Activated CD8-positive, alpha-beta T cell treated with anti-CD3 and anti-CD28 coated beads, Interleukin-2, amount 10 ng/mL, durations not matched to agents 7 days and 5 days (primary cell): ENCODE results near the gene NT5C3A. TPM values are rescaled to one million over a fixed set of nuclear protein-coding genes. Genes with fewer than 3 reads are reported as not detected.
A peak's percentile ranks its signal among the peaks of the same experiment; 100 is the strongest.

ENCODE experiments used
- ATAC-seq: fragments of 150-1000 bp; cut with Tn5 transposase; one replicate; pipeline ENCODE4 v1.10.0; 2021; ENCODE audit warnings: moderate library complexity
- CTCF ChIA-PET: fragments of 350-600 bp; sonication (Branson Sonifier 250); formaldehyde crosslinking; loops from one replicate; lab custom pipeline; 2021; ENCODE audit warnings: antibody characterized with exemption; lab: Charles Lee
- POLR2A ChIA-PET: fragments of 350-600 bp; sonication (Branson Sonifier 250); formaldehyde crosslinking; loops from one replicate; lab custom pipeline; 2021; ENCODE audit warnings: antibody characterized with exemption; lab: Charles Lee
- DNase-seq: peaks from one replicate; pipeline ENCODE4 v3.0.0-alpha.2; 2020
- H3K27ac Mint-ChIP-seq: one replicate; pipeline ENCODE4 v1.8.0; 2021; ENCODE audit warnings: mild to moderate bottlenecking, mixed read lengths
- H3K27me3 Mint-ChIP-seq: one replicate; pipeline ENCODE4 v1.8.0; 2021; ENCODE audit warnings: low read depth, mixed read lengths
- H3K36me3 Mint-ChIP-seq: one replicate; pipeline ENCODE4 v1.8.0; 2021; ENCODE audit warnings: low read depth, mixed read lengths
- H3K4me1 Mint-ChIP-seq: one replicate; pipeline ENCODE4 v1.8.0; 2021; ENCODE audit warnings: low read depth, mixed read lengths
- H3K4me3 Mint-ChIP-seq: one replicate; pipeline ENCODE4 v1.8.0; 2021; ENCODE audit warnings: mild to moderate bottlenecking, mixed read lengths
- H3K9me3 Mint-ChIP-seq: one replicate; pipeline ENCODE4 v1.8.0; 2022; ENCODE audit warnings: mixed read lengths; ENCODE audit not compliant: insufficient read depth
- total RNA-seq, 2 experiments: library from RNA; stranded (reverse); gene quantifications; one replicate each; pipeline ENCODE4 v1.2.3, GENCODE V29; 2021

Gene NT5C3A
- total RNA-seq, 2 experiments from 2014 or later: 44.4 to 45.8 TPM

DNA sequence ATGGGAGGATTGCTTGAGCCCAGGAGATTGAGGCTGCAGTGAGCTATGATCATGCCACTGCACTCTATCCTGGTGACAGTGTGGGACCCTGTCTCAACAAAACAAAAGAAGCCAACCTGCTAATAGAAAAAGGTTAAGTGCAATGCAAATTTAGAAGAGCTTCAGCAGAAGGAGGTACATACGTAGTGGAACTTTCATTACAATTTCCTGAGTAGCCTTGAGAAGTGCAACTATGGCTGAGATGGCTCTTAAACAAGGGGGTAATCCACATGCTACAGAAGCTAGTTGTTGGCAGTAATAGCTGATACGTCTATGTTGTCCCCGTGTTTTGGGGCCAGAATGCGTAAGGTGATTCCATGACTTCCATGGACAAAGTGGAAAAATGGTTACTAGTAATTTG, 10.7 kb upstream of the NT5C3A start:
- Mint-ChIP-seq H3K9me3 (peaks cover 21% of the 10 kb centered on the region), H3K36me3 (no peaks in the 10 kb centered on the region), H3K27ac (no peak overlapping the region), H3K4me3 (no peak overlapping the region), H3K4me1 (peaks cover 15% of the 10 kb centered on the region), H3K27me3 (peaks cover 18% of the 10 kb centered on the region)
- no peak for DNase-seq
- ATAC-seq: no peak
- POLR2A ChIA-PET: interaction anchor here (1.2 kb wide), 1 partner anchor 11 kb away, joined by 3 read pairs; the partner anchor contains the start of gene NT5C3A
- CTCF ChIA-PET: interaction anchor here (0.6 to 4.2 kb wide), 4 partner anchors 34 to 273 kb away, joined by 3 to 15 read pairs (median 3); partner anchors contain the start of gene RP9

DNA sequence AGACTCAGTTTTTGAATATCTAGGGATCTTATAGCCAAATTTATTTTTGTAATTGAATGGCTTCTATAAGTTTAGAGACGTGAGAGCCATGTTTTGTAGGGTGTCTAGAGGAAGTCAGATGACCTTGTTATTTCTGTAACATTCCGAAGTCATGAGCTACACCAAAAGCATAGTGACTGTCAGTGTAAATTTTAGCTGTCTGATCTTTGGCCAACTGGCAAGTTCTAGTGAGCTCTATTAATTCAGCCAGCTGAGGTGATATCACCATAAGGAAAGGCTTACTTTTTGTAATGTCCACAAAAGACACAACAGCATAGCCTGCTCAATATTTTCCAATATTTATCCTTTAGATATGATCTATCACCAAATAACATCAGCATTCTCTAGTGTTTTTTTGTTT, 9.9 kb upstream of the NT5C3A start:
- ATAC-seq: no peak
- POLR2A ChIA-PET: interaction anchor here (1.2 kb wide), 1 partner anchor 10 kb away, joined by 3 read pairs; the partner anchor contains the start of gene NT5C3A
- peaks cover 20% of the 10 kb centered on the region for H3K27me3 Mint-ChIP-seq
- no peak overlapping the region for H3K4me3 Mint-ChIP-seq
- no peak overlapping the region for H3K27ac Mint-ChIP-seq
- H3K9me3 Mint-ChIP-seq: peaks cover 21% of the 10 kb centered on the region
- no peak for DNase-seq
- H3K36me3 Mint-ChIP-seq: no peaks in the 10 kb centered on the region
- CTCF ChIA-PET: interaction anchor here (1.1 to 4.2 kb wide), 2 partner anchors 35 to 272 kb away, joined by 3 to 15 read pairs; no protein-coding TSS in a partner anchor
- H3K4me1 Mint-ChIP-seq: peaks cover 11% of the 10 kb centered on the region

DNA sequence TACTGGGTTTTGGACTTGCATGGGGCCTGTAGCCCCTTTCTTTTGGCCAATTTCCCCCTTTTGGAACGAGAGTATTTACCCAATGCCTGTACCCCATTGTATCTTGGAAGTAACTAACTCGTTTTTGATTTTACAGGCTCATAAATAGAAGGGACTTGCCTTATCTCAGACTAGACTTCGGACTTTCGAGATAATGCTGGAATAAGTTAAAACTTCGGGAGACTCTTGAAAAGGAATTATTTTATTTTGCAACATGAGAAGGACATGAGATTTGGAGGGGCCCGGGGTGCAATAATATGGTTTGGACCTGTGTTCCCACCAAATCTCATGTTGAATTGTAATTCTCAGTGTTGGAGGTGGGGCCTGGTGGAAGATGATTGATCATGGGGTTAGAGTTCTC, 8.3 kb upstream of the NT5C3A start:
- H3K4me3 Mint-ChIP-seq: no peak overlapping the region
- CTCF ChIA-PET: interaction anchor here (4.2 kb wide), 1 partner anchor 37 kb away, joined by 15 read pairs; no protein-coding TSS in a partner anchor
- POLR2A ChIA-PET: no interaction called here
- H3K4me1 Mint-ChIP-seq: no peaks in the 10 kb centered on the region
- DNase-seq (no peak), ATAC-seq (no peak)
- H3K9me3 Mint-ChIP-seq: peaks cover 26% of the 10 kb centered on the region
- no peak overlapping the region for H3K27ac Mint-ChIP-seq
- H3K27me3 Mint-ChIP-seq: peaks cover 26% of the 10 kb centered on the region
- peaks cover under 1% of the 10 kb centered on the region for H3K36me3 Mint-ChIP-seq

DNA sequence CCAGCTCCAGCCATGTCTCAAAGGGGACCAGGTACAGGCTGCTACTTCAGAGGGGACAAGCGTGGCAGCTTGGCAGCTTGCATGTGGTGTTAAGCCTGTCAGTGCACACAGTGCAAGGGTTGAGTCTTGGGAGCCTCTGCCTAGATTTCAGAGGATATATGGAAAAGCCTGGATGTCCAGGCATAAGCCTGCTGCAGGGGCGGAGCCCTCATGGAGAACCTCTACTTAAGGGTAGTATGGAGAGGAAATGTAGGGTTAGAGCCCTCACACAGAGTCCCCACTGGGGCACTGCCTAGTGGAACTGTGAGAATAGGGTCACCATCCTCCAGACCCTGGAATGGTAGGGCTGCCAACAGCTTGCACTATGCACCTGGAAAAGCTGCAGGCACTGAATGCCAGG, 7.7 kb upstream of the NT5C3A start:
- ChIA-PET CTCF (interaction anchor here (4.2 kb wide), 1 partner anchor 37 kb away, joined by 15 read pairs; no protein-coding TSS in a partner anchor), POLR2A (no interaction called here)
- peaks cover 26% of the 10 kb centered on the region for H3K9me3 Mint-ChIP-seq
- H3K27ac Mint-ChIP-seq: no peak overlapping the region
- ATAC-seq (no peak), DNase-seq (no peak)
- H3K4me1 Mint-ChIP-seq: no peaks in the 10 kb centered on the region
- peaks cover 2% of the 10 kb centered on the region for H3K36me3 Mint-ChIP-seq
- H3K27me3 Mint-ChIP-seq: peaks cover 25% of the 10 kb centered on the region
- H3K4me3 Mint-ChIP-seq: no peak overlapping the region

DNA sequence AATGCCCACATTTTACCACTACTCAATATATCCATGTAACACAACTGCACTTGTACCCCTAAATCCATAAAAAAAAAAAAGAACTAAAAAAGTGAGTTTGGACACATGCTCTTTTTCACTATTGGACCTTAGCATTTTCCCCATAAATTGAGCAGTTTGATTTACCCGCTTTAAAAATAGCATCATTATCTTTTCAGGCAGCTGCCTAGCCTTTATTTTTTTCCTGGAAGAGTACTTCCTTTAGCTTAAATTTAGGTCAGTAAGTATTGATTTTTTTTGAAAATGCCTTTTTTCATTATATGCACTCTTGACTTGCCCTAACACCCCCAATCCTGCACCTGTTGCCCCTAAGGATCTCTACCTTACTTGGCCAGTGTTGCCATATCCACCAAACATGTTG, 5.3 kb upstream of the NT5C3A start:
- H3K36me3 Mint-ChIP-seq: peaks cover 2% of the 10 kb centered on the region
- peaks cover 11% of the 10 kb centered on the region for H3K4me1 Mint-ChIP-seq
- H3K9me3 Mint-ChIP-seq: peaks cover 26% of the 10 kb centered on the region
- ATAC-seq (no peak), DNase-seq (no peak)
- POLR2A ChIA-PET: no interaction called here
- no peak overlapping the region for H3K4me3 Mint-ChIP-seq
- H3K27me3 Mint-ChIP-seq: peaks cover 15% of the 10 kb centered on the region
- no peak overlapping the region for H3K27ac Mint-ChIP-seq
- CTCF ChIA-PET: interaction anchor here (1.3 kb wide), 1 partner anchor 40 kb away, joined by 3 read pairs; no protein-coding TSS in a partner anchor

DNA sequence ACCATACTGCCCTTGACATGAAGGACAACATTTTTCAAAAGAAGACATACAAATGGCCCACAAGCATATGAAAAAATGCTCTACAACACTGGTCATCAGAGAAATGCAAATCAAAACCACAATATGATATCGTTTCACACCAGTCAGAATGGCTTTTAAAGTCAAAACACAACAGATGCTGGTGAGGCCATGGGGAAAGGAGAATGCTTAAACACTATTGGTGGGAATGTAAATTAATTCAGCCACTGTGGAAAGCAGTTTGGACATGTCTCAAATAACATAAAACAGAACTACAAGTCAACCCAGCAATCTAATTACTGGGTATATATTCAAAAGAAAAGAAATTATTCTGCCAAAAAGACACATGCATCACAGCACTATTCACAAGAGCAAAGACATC, 4.2 kb upstream of the NT5C3A start:
- H3K27ac Mint-ChIP-seq: no peak overlapping the region
- no peak for DNase-seq
- no peak overlapping the region for H3K4me3 Mint-ChIP-seq
- peaks cover 12% of the 10 kb centered on the region for H3K27me3 Mint-ChIP-seq
- CTCF ChIA-PET: no interaction called here
- peaks cover 11% of the 10 kb centered on the region for H3K4me1 Mint-ChIP-seq
- peaks cover 25% of the 10 kb centered on the region for H3K9me3 Mint-ChIP-seq
- H3K36me3 Mint-ChIP-seq: peaks cover 2% of the 10 kb centered on the region
- POLR2A ChIA-PET: no interaction called here
- no peak for ATAC-seq

DNA sequence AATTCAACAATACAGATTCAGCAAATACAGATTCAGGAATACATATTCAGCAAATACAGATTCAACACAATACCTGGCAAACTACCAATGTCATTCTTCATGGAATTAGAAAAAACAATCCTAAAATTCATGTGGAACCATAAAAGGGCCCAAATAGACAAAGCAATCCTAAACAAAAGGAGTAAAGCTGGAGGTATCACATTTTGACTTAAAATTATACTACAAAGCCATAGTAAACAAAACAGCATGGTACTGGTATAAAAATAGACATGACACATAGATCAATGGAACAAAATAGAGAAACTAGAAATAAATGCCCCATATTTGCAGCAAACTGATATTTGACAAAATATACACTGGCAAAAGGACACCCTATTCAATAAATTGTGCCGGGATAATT, 3.4 kb upstream of the NT5C3A start:
- H3K27ac Mint-ChIP-seq: no peak overlapping the region
- CTCF ChIA-PET: interaction anchor here (0.6 kb wide), 1 partner anchor 125 kb away, joined by 3 read pairs; no protein-coding TSS in a partner anchor

DNA sequence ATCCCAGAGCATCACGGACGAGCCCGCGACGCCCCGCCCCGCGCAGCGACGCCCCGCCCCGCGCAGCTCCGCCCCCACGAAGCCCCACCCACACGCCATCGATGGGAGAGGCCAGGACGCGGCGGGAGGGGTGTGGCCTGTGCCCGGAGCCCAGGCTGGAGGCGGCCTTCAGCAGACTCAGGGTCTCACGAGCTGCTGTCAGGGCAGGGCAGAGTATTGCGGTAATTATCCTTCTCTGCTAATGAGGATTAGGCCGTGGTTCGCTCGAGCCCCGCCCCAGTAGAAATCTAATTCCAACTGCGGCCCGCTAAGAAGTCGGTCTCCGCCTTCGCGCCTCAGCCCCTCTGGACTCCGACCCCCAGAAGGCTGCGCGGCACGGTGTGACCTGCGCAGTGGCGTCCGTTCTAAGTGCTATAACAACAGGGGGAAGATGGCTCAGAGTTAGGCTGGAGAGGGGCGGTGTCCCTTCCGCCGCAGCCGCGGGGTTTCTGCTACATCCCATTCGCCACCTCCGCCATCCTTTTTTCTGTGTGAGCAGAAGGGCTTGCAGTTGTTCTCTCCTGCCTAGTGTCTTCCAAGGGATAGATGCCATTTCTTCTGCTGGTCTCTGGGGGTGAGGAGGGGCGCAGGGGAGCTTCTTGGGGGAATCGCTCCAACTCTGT, 337 bp upstream of the NT5C3A start:
- H3K4me3 Mint-ChIP-seq: peak overlapping the region; percentile 93
- H3K27ac Mint-ChIP-seq: peak overlapping the region; percentile 94
- peaks cover 13% of the 10 kb centered on the region for H3K36me3 Mint-ChIP-seq
- CTCF ChIA-PET: interaction anchor here (1.2 to 3.4 kb wide), 6 partner anchors 14 to 216 kb away, joined by 3 to 22 read pairs (median 10); partner anchors contain the start of gene RP9
- H3K27me3 Mint-ChIP-seq: peaks cover 8% of the 10 kb centered on the region
- ATAC-seq (peak; percentile 95), DNase-seq (peak; percentile 93)
- H3K9me3 Mint-ChIP-seq: peaks cover 5% of the 10 kb centered on the region
- peaks cover 35% of the 10 kb centered on the region for H3K4me1 Mint-ChIP-seq
- POLR2A ChIA-PET: interaction anchor here (0.7 to 4.0 kb wide), 14 partner anchors 10 to 173 kb away, joined by 3 to 30 read pairs (median 4); partner anchors contain the start of gene RP9

More for the DNA sequence above, 3.4 kb upstream of the NT5C3A start:
- Mint-ChIP-seq H3K4me1 (peaks cover 12% of the 10 kb centered on the region), H3K27me3 (peaks cover 12% of the 10 kb centered on the region), H3K4me3 (no peak overlapping the region), H3K9me3 (peaks cover 19% of the 10 kb centered on the region), H3K36me3 (peaks cover 2% of the 10 kb centered on the region)
- ATAC-seq (no peak), DNase-seq (no peak)
- POLR2A ChIA-PET: no interaction called here

DNA sequence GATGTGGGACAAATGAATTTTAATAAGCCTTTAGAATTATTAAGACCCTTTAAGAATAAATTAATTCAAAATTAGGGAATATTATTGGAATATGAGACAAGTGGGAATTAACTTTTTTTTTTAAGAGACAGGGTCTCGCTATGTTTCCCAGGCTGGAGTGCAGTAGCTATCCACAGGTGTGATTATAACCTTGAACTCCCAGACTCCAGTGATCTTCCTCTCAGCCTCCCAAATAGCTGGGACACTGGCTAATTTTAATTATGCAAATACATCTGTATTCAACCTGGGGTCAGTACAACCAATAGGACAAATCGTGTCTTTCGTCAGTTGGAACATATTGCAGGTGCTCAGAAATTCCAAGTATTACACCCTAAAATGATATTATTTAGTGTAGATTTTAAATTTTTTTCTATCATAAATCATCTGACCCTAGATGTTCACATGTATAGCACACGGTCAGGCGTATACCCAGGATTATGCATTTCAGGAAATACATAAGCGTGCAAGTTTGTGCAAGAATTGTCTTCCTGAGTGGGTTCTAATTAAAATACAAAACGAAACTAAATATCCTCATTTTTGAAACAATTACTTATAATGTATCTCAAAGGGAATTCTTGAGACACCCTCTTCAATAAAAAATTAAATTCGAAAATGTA, 1.2 kb downstream of the NT5C3A start:
- H3K27ac Mint-ChIP-seq: peak overlapping the region; percentile 70
- peaks cover 17% of the 10 kb centered on the region for H3K36me3 Mint-ChIP-seq
- H3K9me3 Mint-ChIP-seq: peaks cover 4% of the 10 kb centered on the region
- H3K4me3 Mint-ChIP-seq: peak overlapping the region; percentile 93
- ChIA-PET POLR2A (interaction anchor here (1.2 to 4.0 kb wide), 7 partner anchors 8 to 169 kb away, joined by 3 to 30 read pairs (median 6); partner anchors contain the start of gene RP9), CTCF (interaction anchor here (0.6 to 3.4 kb wide), 6 partner anchors 9 to 169 kb away, joined by 3 to 22 read pairs (median 7); partner anchors contain the start of gene RP9)
- ATAC-seq: no peak
- peaks cover 36% of the 10 kb centered on the region for H3K4me1 Mint-ChIP-seq
- DNase-seq: no peak
- H3K27me3 Mint-ChIP-seq: peaks cover 7% of the 10 kb centered on the region

DNA sequence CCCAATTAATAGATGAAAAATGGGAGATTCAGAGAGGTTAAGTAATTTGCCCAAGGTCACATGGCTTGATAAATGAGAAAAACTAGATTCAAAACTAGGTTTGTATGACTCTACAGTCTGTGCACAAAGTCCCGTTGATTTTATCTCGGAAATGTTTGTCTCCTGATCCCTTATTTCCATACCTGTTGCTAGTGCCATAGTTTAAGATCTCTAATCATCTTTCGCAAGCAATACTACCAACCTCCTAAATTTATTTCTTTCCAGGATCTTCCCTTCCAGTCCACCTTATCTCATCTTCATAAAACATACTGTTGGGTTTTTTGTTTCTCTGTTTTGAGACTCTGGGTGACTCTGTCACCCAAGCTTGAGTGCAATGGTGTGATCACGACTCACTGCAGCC, 2.9 kb downstream of the NT5C3A start:
- Mint-ChIP-seq H3K36me3 (peaks cover 19% of the 10 kb centered on the region), H3K27me3 (no peaks in the 10 kb centered on the region), H3K27ac (no peak overlapping the region), H3K9me3 (no peaks in the 10 kb centered on the region), H3K4me1 (peaks cover 46% of the 10 kb centered on the region), H3K4me3 (no peak overlapping the region)
- ChIA-PET POLR2A (interaction anchor here (0.7 to 1.6 kb wide), 2 partner anchors 169 to 300 kb away, joined by 3 read pairs; no protein-coding TSS in a partner anchor), CTCF (no interaction called here)
- DNase-seq: no peak
- no peak for ATAC-seq

DNA sequence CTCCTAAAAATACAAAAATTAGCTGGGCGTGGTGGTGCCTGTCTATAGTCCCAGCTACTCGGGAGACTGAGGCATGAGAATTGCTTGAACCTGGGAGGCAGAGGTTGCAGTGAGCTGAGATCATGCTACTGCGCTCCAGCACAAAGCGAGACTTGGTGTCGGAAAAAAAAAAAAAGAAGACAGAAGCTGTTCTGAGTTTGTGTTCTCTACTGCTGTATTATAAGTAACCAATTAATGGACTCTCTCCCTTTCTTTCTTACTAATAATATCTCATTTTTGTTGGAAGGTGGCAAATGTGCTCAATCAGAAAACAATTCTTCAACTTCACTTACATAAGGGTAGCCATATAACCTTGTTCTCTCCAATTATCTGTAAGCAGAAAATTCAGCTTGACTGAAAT, 7.4 kb downstream of the NT5C3A start:
- Mint-ChIP-seq H3K36me3 (peaks cover 20% of the 10 kb centered on the region), H3K27ac (no peak overlapping the region), H3K27me3 (no peaks in the 10 kb centered on the region), H3K4me3 (no peak overlapping the region), H3K4me1 (peaks cover 57% of the 10 kb centered on the region), H3K9me3 (no peaks in the 10 kb centered on the region)
- ChIA-PET CTCF (interaction anchor here (0.5 to 2.5 kb wide), 4 partner anchors 9 to 254 kb away, joined by 3 to 10 read pairs (median 4); partner anchors contain the start of gene RP9), POLR2A (no interaction called here)
- DNase-seq: no peak
- ATAC-seq: no peak
